ENCODE data around the gene MLLT10. TPM values are rescaled to one million over a fixed set of nuclear protein-coding genes. Genes with fewer than 3 reads are reported as not detected.

Gene MLLT10
- total RNA-seq, 1 donor from 2014 or later: 39.0 TPM

DNA sequence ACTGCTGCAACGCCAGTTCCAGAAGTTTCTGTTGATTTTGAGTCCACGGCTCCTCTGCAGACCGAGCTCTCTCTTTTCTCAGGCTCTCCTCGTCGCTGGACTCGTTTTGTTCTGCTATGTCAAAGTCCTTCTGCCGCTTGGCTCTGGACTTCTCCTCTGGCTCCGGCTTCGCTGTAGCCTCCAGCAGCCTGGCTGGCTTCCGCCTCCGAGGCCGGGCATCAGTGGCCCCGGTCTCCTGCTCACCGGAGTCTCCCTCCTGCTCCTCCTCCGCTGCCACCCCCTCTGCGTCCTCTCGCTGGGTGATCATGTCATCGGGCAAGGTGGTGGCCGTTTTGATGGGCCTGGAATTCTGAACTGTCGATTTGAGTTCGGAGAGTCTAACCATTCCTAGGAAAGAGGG lies 225.2 kb downstream of the MLLT10 start:
- H3K27me3 Mint-ChIP-seq (ENCODE audit: low read depth): no peaks in the 10 kb centered on the region
- peaks cover 9% of the 10 kb centered on the region for H3K4me1 Mint-ChIP-seq (ENCODE audit: low read depth)
- no peak overlapping the region for H3K4me3 Mint-ChIP-seq (ENCODE audit: unreplicated experiment)
- TF ChIP-seq, protein P1, sequence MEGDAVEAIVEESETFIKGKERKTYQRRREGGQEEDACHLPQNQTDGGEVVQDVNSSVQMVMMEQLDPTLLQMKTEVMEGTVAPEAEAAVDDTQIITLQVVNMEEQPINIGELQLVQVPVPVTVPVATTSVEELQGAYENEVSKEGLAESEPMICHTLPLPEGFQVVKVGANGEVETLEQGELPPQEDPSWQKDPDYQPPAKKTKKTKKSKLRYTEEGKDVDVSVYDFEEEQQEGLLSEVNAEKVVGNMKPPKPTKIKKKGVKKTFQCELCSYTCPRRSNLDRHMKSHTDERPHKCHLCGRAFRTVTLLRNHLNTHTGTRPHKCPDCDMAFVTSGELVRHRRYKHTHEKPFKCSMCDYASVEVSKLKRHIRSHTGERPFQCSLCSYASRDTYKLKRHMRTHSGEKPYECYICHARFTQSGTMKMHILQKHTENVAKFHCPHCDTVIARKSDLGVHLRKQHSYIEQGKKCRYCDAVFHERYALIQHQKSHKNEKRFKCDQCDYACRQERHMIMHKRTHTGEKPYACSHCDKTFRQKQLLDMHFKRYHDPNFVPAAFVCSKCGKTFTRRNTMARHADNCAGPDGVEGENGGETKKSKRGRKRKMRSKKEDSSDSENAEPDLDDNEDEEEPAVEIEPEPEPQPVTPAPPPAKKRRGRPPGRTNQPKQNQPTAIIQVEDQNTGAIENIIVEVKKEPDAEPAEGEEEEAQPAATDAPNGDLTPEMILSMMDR (IDR thresholded peaks at IDR 0.05): no peak
- peaks cover 18% of the 10 kb centered on the region for H3K36me3 Mint-ChIP-seq (ENCODE audit: low read depth)
- no peaks in the 10 kb centered on the region for H3K9me3 Mint-ChIP-seq (ENCODE audit: low read depth)
- DNase-seq (ENCODE audit: low spot score): no peak
- no peak overlapping the region for H3K27ac Mint-ChIP-seq (ENCODE audit: unreplicated experiment)

DNA sequence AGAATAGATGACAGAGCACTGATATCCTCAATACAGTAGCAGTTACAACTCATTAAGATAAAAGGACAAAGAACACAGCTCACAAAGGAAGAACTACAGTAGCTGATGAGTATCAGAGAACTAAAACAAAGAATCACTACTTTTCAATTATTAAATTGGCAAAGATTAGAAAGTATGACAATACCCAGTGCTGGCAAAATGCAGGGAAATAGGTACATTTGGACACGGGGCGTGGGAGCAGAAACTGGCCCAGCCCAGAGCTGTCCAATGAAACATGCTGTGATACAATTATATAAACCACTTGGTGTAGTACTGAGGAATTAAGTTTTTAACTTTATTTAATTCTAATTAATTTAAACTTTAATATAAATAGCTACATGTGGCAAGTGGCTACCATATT lies 226.3 kb downstream of the MLLT10 start:
- no peak for DNase-seq (ENCODE audit: low spot score)
- Mint-ChIP-seq H3K27me3 (ENCODE audit: low read depth) (no peaks in the 10 kb centered on the region), H3K9me3 (ENCODE audit: low read depth) (no peaks in the 10 kb centered on the region), H3K4me3 (ENCODE audit: unreplicated experiment) (no peak overlapping the region), H3K4me1 (ENCODE audit: low read depth) (peaks cover 9% of the 10 kb centered on the region), H3K36me3 (ENCODE audit: low read depth) (peaks cover 20% of the 10 kb centered on the region), H3K27ac (ENCODE audit: unreplicated experiment) (no peak overlapping the region)
- TF ChIP-seq, protein P1 (IDR thresholded peaks at IDR 0.05): no peak

GRCh38 chr10:21764466-21765189 lies 230.6 kb downstream of the MLLT10 start:
- Mint-ChIP-seq H3K36me3 (ENCODE audit: low read depth) (peaks cover 11% of the 10 kb centered on the region), H3K27ac (ENCODE audit: unreplicated experiment) (no peak overlapping the region), H3K4me1 (ENCODE audit: low read depth) (no peaks in the 10 kb centered on the region), H3K4me3 (ENCODE audit: unreplicated experiment) (no peak overlapping the region), H3K9me3 (ENCODE audit: low read depth) (no peaks in the 10 kb centered on the region), H3K27me3 (ENCODE audit: low read depth) (no peaks in the 10 kb centered on the region)
- no peak for DNase-seq (ENCODE audit: low spot score)
- TF ChIP-seq, protein P1 (IDR thresholded peaks at IDR 0.05): no peak

DNA sequence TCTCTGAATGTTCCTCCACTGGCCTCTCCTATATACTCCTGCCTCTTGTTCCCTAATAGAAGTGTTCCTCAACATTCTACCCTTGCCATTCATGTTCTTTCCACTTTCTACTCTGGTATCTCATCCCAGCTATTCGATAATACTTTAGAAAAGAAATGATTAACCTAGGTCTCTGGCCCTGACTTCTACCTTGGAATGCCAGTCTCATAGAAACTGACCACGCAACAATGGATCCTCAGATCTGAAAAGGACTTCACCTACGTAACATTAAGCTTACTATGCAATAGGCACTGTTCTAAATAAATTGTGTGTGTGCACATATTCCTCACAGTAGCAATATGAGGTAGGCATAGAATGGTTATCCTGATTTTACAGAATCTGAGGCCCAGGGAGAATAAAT lies 235.0 kb downstream of the MLLT10 start:
- H3K4me1 Mint-ChIP-seq (ENCODE audit: low read depth): no peaks in the 10 kb centered on the region
- no peak overlapping the region for H3K27ac Mint-ChIP-seq (ENCODE audit: unreplicated experiment)
- H3K36me3 Mint-ChIP-seq (ENCODE audit: low read depth): peaks cover 11% of the 10 kb centered on the region
- H3K27me3 Mint-ChIP-seq (ENCODE audit: low read depth): no peaks in the 10 kb centered on the region
- TF ChIP-seq, protein P1 (IDR thresholded peaks at IDR 0.05): no peak
- no peak overlapping the region for H3K4me3 Mint-ChIP-seq (ENCODE audit: unreplicated experiment)
- H3K9me3 Mint-ChIP-seq (ENCODE audit: low read depth): peaks cover 11% of the 10 kb centered on the region
- no peak for DNase-seq (ENCODE audit: low spot score)

- Mint-ChIP-seq H3K4me1 (ENCODE audit: low read depth) (no peaks in the 10 kb centered on the region), H3K27ac (ENCODE audit: unreplicated experiment) (no peak overlapping the region), H3K4me3 (ENCODE audit: unreplicated experiment) (no peak overlapping the region), H3K9me3 (ENCODE audit: low read depth) (peaks cover 11% of the 10 kb centered on the region), H3K27me3 (ENCODE audit: low read depth) (no peaks in the 10 kb centered on the region), H3K36me3 (ENCODE audit: low read depth) (peaks cover 7% of the 10 kb centered on the region)
- DNase-seq (ENCODE audit: low spot score): no peak
- TF ChIP-seq, protein P1 (IDR thresholded peaks at IDR 0.05): no peak
Measured at GRCh38 chr10:21771219-21771618, 237.2 kb downstream of the MLLT10 start.
